Astrocyte (in vitro differentiated cells and primary cell): ENCODE measurements around the gene ABCG4. TPM values are rescaled to one million over a fixed set of nuclear protein-coding genes. Genes with fewer than 3 reads are reported as not detected.

ENCODE experiments used
- DNase-seq: peaks from one replicate; pipeline ENCODE4 v3.0.0-alpha.2; 2010; ENCODE audit warnings: low read depth
- FAIRE-seq: peaks from 2 replicates; lab custom pipeline; 2011; peaks lifted over from hg19 to GRCh38; lab: Jason Lieb, UNC
- H2AFZ ChIP-seq: 2 replicates; pipeline ENCODE4 v1.6.0; 2012; ENCODE audit warnings: low read depth, low read length, inconsistent platforms
- H3K27ac ChIP-seq: 2 replicates; pipeline ENCODE4 v1.5.1; 2011; ENCODE audit warnings: low read depth, low read length, inconsistent platforms
- H3K27me3 ChIP-seq: 2 replicates; pipeline ENCODE4 v1.6.0; 2011; ENCODE audit warnings: low read length, inconsistent platforms; ENCODE audit not compliant: insufficient read depth
- H3K36me3 ChIP-seq: 2 replicates; pipeline ENCODE4 v1.5.1; 2011; ENCODE audit warnings: low read length, inconsistent platforms; ENCODE audit not compliant: insufficient read depth
- H3K4me1 ChIP-seq: 2 replicates; pipeline ENCODE4 v1.5.1; 2011; ENCODE audit warnings: low read length, inconsistent platforms; ENCODE audit not compliant: insufficient read depth
- H3K4me2 ChIP-seq: 2 replicates; pipeline ENCODE4 v1.6.0; 2012; ENCODE audit warnings: low read length, inconsistent platforms
- H3K4me3 ChIP-seq: 2 replicates; pipeline ENCODE4 v1.5.1; 2011; ENCODE audit warnings: low read depth, mild to moderate bottlenecking, low read length, inconsistent platforms; ENCODE audit not compliant: insufficient read depth
- H3K79me2 ChIP-seq: 2 replicates; pipeline ENCODE4 v1.6.0; 2012; ENCODE audit warnings: mild to moderate bottlenecking, low read length, inconsistent platforms; ENCODE audit not compliant: insufficient read depth
- H3K9ac ChIP-seq: 2 replicates; pipeline ENCODE4 v1.6.0; 2012; ENCODE audit warnings: mild to moderate bottlenecking, low read length, inconsistent platforms
- H3K9me3 ChIP-seq: 2 replicates; pipeline ENCODE4 v1.5.1; 2012; ENCODE audit warnings: low read depth, mild to moderate bottlenecking, low read length, inconsistent platforms; ENCODE audit not compliant: insufficient read depth
- H4K20me1 ChIP-seq: 2 replicates; pipeline ENCODE4 v1.6.0; 2012; ENCODE audit warnings: low read length, inconsistent platforms; ENCODE audit not compliant: insufficient read depth
- H3K27ac Mint-ChIP-seq: one replicate; pipeline ENCODE4 v1.8.0; 2021; ENCODE audit warnings: mild to moderate bottlenecking, mixed read lengths; ENCODE audit not compliant: unreplicated experiment
- H3K27me3 Mint-ChIP-seq: one replicate; pipeline ENCODE4 v1.8.0; 2021; ENCODE audit warnings: low read depth, mixed read lengths; ENCODE audit not compliant: unreplicated experiment
- H3K36me3 Mint-ChIP-seq: one replicate; pipeline ENCODE4 v1.8.0; 2021; ENCODE audit warnings: low read depth, mixed read lengths; ENCODE audit not compliant: unreplicated experiment
- H3K4me1 Mint-ChIP-seq: one replicate; pipeline ENCODE4 v1.8.0; 2021; ENCODE audit warnings: low read depth, mixed read lengths; ENCODE audit not compliant: unreplicated experiment
- H3K4me3 Mint-ChIP-seq: one replicate; pipeline ENCODE4 v1.8.0; 2021; ENCODE audit warnings: mild to moderate bottlenecking, moderate library complexity, mixed read lengths; ENCODE audit not compliant: unreplicated experiment
- H3K9me3 Mint-ChIP-seq: one replicate; pipeline ENCODE4 v1.8.0; 2021; ENCODE audit warnings: mild to moderate bottlenecking, mixed read lengths; ENCODE audit not compliant: unreplicated experiment
- CTCF ChIP-seq: IDR thresholded peaks from 2 replicates; pipeline ENCODE4 v1.5.1; 2011; ENCODE audit warnings: low read depth, mild to moderate bottlenecking, inconsistent platforms, low read length, moderate library complexity; ENCODE audit not compliant: insufficient read depth
- EZH2 ChIP-seq: IDR thresholded peaks from 2 replicates; pipeline ENCODE4 v1.6.1; 2012; ENCODE audit warnings: mild to moderate bottlenecking, low read length, inconsistent platforms; ENCODE audit not compliant: insufficient read depth
- total RNA-seq: library from RNA; stranded (reverse); gene quantifications from 2 replicates; pipeline ENCODE4 v1.2.1, GENCODE V29; 2021

The ABCG4 gene
- total RNA-seq, 1 donor from 2014 or later, result 1.5 TPM

- Mint-ChIP-seq H3K9me3 (no peaks in the 10 kb centered on the region), H3K36me3 (no peaks in the 10 kb centered on the region), H3K4me3 (peak within 1 kb of the TSS; percentile 96), H3K27ac (peak within 1 kb of the TSS; percentile 51), H3K4me1 (peaks cover 10% of the 10 kb centered on the region), H3K27me3 (peaks cover 2% of the 10 kb centered on the region)
- peaks cover 35% of the 10 kb centered on the region for H4K20me1 ChIP-seq
- FAIRE-seq, result no peak
- peak within 1 kb of the TSS; percentile 85 for H3K9ac ChIP-seq
- H3K36me3 ChIP-seq, result no peaks in the 10 kb centered on the region
- peak within 1 kb of the TSS; percentile 88 for H2AFZ ChIP-seq
- DNase-seq, result peak; percentile 57
- no peaks in the 10 kb centered on the region for H3K9me3 ChIP-seq
- TF ChIP-seq EZH2, result no peak
- TF ChIP-seq CTCF, result peak; percentile 48
- peak within 1 kb of the TSS; percentile 74 for H3K27ac ChIP-seq
- H3K4me1 ChIP-seq, result peaks cover 4% of the 10 kb centered on the region
- H3K79me2 ChIP-seq, result peaks cover 46% of the 10 kb centered on the region
- peak within 1 kb of the TSS; percentile 87 for H3K4me3 ChIP-seq
- H3K27me3 ChIP-seq, result no peaks in the 10 kb centered on the region
- peak within 1 kb of the TSS; percentile 86 for H3K4me2 ChIP-seq
These were observed 57.0 kb downstream of the ABCG4 start, which contains the start of gene CBL for GRCh38 chr11:119205574-119206510. CBL (plus strand) TSS chr11:119206339; CDS start chr11:119206418, 79 bp downstream.

GRCh38 chr11:119206511-119207414 is 57.9 kb downstream of the ABCG4 start:
- TF ChIP-seq EZH2 (no peak), CTCF (no peak)

More at GRCh38 chr11:119206511-119207414, 57.9 kb downstream of the ABCG4 start:
- Histone ChIP-seq H2AFZ (peak overlapping the region; percentile 88), H3K27ac (peak overlapping the region; percentile 74), H3K4me1 (peaks cover 4% of the 10 kb centered on the region), H3K36me3 (no peaks in the 10 kb centered on the region), H3K4me3 (peak overlapping the region; percentile 87), H3K79me2 (peaks cover 54% of the 10 kb centered on the region), H3K9me3 (no peaks in the 10 kb centered on the region), H4K20me1 (peaks cover 42% of the 10 kb centered on the region), H3K27me3 (no peaks in the 10 kb centered on the region), H3K9ac (peak overlapping the region; percentile 85), H3K4me2 (peak overlapping the region; percentile 86)
- no peaks in the 10 kb centered on the region for H3K27me3 Mint-ChIP-seq
- peak overlapping the region; percentile 85 for H3K27ac Mint-ChIP-seq
- DNase-seq, result peak; percentile 29
- no peaks in the 10 kb centered on the region for H3K9me3 Mint-ChIP-seq
- peak overlapping the region; percentile 96 for H3K4me3 Mint-ChIP-seq
- no peaks in the 10 kb centered on the region for H3K36me3 Mint-ChIP-seq
- FAIRE-seq, result no peak
- peaks cover 10% of the 10 kb centered on the region for H3K4me1 Mint-ChIP-seq
